COLO668 (cell line): Measurements from ENCODE around the gene EMILIN3.

Source experiments
- DNase-seq: peaks from one replicate; lab custom pipeline; 2025; ENCODE audit not compliant: unreplicated experiment; lab: John Stamatoyannopoulos, UW

EMILIN3 gene

DNA sequence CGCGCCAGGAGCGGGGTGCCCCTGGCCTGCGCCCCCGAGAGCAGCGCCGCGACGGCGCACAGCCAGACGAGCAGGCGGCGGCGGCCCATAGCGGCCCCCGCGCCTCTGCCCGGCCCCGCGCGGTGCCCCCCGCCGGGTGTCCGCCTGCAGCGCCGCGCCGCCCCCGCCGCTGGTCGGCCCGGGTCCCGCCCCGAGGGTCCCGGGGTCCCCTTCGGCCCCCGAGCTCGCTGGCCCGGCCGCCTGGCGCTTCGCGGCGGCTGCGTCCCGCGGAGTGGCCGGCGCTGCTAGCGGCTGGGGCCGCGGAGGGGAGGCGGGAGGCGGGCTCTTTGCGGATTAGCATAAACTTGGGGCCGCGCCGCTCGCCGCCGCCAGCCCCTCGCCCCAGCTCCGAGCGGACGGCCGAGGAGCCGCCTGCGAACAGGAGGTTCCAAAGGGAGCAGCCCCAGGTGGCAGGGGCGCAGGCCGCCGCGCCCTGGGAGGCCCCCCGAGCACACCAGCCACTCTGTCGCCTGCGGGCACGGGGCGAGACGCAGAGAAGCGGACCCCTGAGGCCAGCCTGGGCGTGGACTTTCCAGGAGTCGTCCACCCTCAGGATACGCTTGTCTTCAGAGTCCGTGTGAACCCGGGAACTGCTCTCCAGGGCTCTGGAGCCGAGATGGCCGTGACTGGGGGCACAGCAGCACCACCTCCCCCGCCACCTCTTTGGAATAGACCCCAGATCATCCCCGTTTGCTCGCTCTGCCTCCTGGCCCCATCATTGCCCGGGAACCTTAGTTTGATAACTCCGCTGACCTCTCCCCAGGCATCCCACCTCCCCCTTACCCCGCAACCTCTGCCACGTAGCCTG lies at the start of gene EMILIN3:
EMILIN3 (minus strand) TSS at position 273 of the 847 bp plus-strand sequence; CDS start at position 89, 184 bp downstream.
- DNase-seq, result peak; percentile 42

DNA sequence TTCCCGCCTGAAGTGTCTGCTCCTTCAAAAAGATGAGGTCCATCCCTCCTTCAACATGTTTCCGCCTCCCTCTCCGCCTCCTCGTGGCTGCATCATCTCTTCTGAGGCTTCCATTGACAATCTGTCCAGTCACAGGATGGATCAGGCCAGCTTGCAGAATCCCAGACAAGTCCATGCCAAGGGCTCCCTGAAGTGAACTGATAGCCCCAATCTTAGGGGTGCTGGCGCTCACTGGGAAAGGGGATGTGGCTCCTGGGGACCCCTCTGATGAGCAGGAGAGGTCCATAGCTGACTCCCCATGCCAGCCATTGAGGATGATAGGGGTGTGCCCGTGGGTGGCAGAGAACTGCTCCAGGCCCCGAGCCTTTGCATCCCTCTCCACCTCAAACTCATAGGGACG lies 48.6 kb upstream of the EMILIN3 start:
- no peak for DNase-seq

DNA sequence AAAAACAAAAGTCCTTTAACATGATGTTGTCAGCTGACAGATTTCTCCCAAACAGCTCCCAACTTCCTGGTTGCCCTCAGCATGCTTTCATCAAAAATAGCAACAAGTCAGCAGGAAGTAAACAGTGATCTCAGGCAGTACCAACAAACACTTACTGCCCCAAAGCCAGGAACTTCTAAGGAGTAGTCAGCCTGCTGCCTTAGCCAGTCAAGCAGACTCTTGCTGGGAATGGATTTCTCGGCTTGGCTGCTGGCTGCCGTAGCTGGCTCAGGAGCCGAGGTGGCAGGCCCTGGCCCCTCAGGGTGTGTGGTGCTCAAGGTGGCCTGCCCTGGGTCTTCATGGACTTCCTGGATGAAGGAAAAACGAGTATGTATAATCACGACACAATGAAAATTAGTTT lies 46.6 kb upstream of the EMILIN3 start:
- DNase-seq, result no peak

GRCh38 chr20:41412324-41413120 lies 45.9 kb upstream of the EMILIN3 start:
- DNase-seq, result no peak

GRCh38 chr20:41411391-41411847 lies 44.8 kb upstream of the EMILIN3 start:
- DNase-seq, result no peak

GRCh38 chr20:41408986-41409385 lies 42.4 kb upstream of the EMILIN3 start:
- no peak for DNase-seq

DNA sequence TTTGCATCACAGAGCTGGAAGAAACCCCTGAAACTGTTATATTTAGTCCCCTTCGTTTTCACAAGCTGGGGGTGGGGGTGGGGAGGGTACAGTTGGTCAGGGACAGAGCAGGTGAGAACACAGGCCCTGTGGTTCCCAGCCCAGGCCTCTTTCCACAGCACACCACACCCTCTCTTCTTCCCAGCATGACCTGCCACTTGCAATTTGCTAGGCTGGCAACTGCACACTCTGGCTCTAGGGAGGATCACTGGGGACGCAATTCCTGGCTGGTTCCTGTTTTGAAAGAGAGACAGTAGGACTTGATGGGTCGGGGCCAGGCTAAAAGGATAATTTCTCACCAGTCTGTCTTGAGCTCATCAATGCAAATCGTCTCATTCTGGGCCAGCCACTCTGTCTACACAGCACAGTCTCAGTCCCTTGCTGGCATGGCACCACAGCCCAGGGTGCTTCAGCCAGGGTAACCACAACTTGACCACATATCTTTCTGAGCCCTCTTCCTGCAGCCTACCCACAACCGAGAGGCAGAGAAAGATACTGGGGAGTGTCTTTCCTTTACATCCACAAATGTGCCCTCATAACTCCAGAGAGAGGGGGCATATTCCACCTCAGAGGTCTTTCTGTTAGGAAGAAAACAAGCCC lies 41.7 kb upstream of the EMILIN3 start:
- no peak for DNase-seq

DNA sequence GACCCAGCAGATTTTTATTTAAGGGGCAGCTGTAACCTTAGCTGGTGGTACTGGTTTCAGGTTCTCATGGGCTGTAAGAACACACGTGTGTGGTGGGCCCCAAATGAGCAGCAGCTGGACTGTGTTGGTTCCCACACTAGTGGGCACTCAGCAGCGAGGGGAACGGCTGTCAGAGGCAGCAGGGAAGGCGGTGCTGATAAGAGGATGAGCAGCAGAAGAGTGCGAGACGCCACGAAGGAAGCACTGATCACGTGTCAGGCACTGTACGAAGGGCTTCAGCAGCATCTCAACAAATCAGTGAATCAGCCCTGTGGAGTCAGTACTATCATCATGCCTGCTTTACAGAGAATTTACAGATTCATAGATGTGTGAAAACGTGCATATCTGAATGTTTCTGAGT lies 41.0 kb upstream of the EMILIN3 start:
- DNase-seq, result no peak

- no peak for DNase-seq
Measured at GRCh38 chr20:41406896-41407444, 40.4 kb upstream of the EMILIN3 start.

GRCh38 chr20:41406353-41406752 lies 39.7 kb upstream of the EMILIN3 start:
- no peak for DNase-seq

DNA sequence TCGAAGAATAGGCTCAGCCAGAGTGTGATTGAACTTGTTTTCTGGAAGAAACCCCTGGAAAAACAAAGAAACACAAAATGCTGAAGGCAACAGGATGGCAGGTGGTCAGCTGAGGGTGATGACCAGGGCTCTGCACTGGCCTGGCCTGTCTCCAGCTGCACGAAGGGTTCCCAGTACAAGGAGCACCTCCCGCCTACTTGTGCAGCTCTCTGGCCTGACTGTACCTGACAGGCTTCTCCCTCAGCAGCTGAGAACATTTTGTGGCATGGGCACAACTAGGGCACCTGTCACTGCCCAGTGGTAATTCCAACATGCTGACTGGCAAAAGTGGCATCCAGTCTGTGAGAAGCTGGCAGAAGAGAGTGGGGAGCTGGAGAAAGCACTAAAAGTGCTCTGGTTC lies 38.8 kb upstream of the EMILIN3 start:
- DNase-seq, result no peak

- DNase-seq, result no peak
Measured at GRCh38 chr20:41403604-41404003, 37.0 kb upstream of the EMILIN3 start.

GRCh38 chr20:41398408-41398807 lies 31.8 kb upstream of the EMILIN3 start:
- DNase-seq, result no peak

GRCh38 chr20:41395667-41396664 lies 29.3 kb upstream of the EMILIN3 start:
- no peak for DNase-seq

- DNase-seq, result no peak
Measured at GRCh38 chr20:41394931-41395666, 28.5 kb upstream of the EMILIN3 start.

GRCh38 chr20:41394081-41394480 lies 27.5 kb upstream of the EMILIN3 start:
- no peak for DNase-seq

DNA sequence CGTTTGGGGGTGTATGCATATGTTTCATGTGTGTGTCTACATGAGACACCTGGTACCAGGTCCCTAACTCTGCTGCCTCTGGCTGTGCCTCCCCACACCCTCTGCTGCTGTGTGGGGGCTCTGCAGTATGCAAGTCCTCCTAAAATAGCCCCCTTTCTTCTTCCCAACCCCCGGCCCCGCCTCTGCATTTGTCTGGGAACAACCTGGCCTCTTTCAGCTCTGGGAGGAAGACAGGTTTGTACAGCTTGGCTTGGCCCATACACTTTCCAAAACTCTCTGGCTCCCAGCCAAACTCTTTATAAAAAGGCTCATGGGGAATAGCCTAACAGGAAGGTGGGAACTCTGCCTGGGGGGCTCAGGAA lies 27.1 kb upstream of the EMILIN3 start:
- no peak for DNase-seq

GRCh38 chr20:41392871-41393704 lies 26.5 kb upstream of the EMILIN3 start:
- no peak for DNase-seq

- DNase-seq, result no peak
Measured at GRCh38 chr20:41392295-41392694, 25.7 kb upstream of the EMILIN3 start.
